Muscle layer of duodenum (tissue), 2 donors: ENCODE results near the gene PLEKHO2.
"Not testable (repeated sequence)": the region's sequence is repeated elsewhere in the genome, so short reads cannot be mapped to it uniquely, and the experiment has no call there.

Experiments
- H3K27ac ChIP-seq: one replicate; pipeline ENCODE4 v1.7.0; 2013; ENCODE audit warnings: mild to moderate bottlenecking, low read length
- H3K27me3 ChIP-seq: one replicate; pipeline ENCODE4 v1.7.0; 2013; ENCODE audit warnings: low read depth, mild to moderate bottlenecking, control low read depth, low read length
- H3K36me3 ChIP-seq, 2 donors: one replicate each; pipeline ENCODE4 v1.7.0; 2013; ENCODE audit warnings: low read length in 2 of 2, control low read depth in 1 of 2, mild to moderate bottlenecking in 1 of 2; ENCODE audit not compliant: insufficient read depth in 2 of 2, control insufficient read depth in 1 of 2
- H3K4me1 ChIP-seq, 2 donors: one replicate each; pipeline ENCODE4 v1.7.0; 2013; ENCODE audit warnings: low read length in 2 of 2, mild to moderate bottlenecking in 2 of 2, control low read depth in 1 of 2, moderate library complexity in 1 of 2; ENCODE audit not compliant: insufficient read depth in 2 of 2, control insufficient read depth in 1 of 2
- H3K4me3 ChIP-seq, 2 donors: one replicate each; pipeline ENCODE4 v1.7.0; 2013; ENCODE audit warnings: low read length in 2 of 2, low read depth in 1 of 2, mild to moderate bottlenecking in 1 of 2
- H3K9me3 ChIP-seq, 2 donors: one replicate each; pipeline ENCODE4 v1.7.0; 2013; ENCODE audit warnings: low read length in 2 of 2, control low read depth in 1 of 2, mild to moderate bottlenecking in 1 of 2; ENCODE audit not compliant: control insufficient read depth in 1 of 2
- donor health status: healthy.

PLEKHO2 gene, protein sequence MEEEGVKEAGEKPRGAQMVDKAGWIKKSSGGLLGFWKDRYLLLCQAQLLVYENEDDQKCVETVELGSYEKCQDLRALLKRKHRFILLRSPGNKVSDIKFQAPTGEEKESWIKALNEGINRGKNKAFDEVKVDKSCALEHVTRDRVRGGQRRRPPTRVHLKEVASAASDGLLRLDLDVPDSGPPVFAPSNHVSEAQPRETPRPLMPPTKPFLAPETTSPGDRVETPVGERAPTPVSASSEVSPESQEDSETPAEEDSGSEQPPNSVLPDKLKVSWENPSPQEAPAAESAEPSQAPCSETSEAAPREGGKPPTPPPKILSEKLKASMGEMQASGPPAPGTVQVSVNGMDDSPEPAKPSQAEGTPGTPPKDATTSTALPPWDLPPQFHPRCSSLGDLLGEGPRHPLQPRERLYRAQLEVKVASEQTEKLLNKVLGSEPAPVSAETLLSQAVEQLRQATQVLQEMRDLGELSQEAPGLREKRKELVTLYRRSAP

GRCh38 chr15:64841344-64842095 lies at the start of gene PLEKHO2:
Gene PLEKHO2, plus strand, starts transcription at chr15:64841915. Its CDS starts 102 bp downstream, at chr15:64842017.
- Histone ChIP-seq H3K27ac (peak within 1 kb of the TSS; percentile 92), H3K4me1 (peaks cover 7 to 39% of the 10 kb centered on the region in 2 donors), H3K36me3 (no peaks in the 10 kb centered on the region), H3K9me3 (no peaks in the 10 kb centered on the region), H3K27me3 (no peaks in the 10 kb centered on the region), H3K4me3 (peak within 1 kb of the TSS; percentile 75 to 92)

- H3K27me3 ChIP-seq = no peaks in the 10 kb centered on the region
- no peak overlapping the region for H3K27ac ChIP-seq
- no peaks in the 10 kb centered on the region for H3K4me1 ChIP-seq
- H3K9me3 ChIP-seq = no peaks in the 10 kb centered on the region
- H3K36me3 ChIP-seq = no peaks in the 10 kb centered on the region
- no peak overlapping the region for H3K4me3 ChIP-seq
Measured at GRCh38 chr15:64792282-64792681, 49.4 kb upstream of the PLEKHO2 start.

DNA sequence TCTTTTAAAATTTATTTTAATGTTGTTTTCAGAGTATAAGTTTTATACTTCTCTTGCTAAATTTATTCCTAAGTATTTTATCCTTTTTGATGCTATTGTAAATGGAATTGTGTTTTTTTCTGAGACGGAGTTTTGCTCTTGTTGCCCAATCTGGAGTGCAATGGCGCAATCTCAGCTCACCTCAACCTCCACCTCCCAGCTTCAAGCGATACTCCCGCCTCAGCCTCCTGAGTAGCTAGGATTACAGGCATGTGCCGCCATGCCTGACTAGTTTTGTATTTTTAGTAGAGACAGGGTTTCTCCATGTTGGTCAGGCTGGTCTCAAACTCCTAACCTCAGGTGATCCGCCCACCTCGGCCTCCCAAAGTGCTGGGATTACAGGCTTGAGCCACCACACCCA lies 46.4 kb upstream of the PLEKHO2 start:
- H3K27me3 ChIP-seq, H3K4me3 ChIP-seq, H3K27ac ChIP-seq: not testable (repeated sequence)

DNA sequence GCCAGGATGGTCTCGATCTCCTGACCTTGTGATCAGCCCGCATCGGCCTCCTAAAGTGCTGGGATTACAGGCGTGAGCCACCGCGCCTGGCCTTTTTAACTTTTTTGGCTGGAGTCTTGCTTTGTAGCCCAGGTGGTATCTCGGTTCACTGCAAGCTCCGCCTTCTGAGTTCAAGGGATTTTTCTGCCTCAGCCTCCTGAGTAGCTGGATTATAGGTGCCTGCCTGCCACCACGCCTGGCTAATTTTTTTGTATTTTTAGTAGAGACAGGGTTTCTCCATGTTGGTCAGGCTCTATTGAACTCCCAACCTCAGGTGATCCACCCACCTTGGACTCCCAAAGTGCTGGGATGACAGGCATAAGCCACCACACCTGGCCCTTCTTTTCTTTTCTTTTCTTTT lies 45.8 kb upstream of the PLEKHO2 start:
- H3K27me3 ChIP-seq, H3K27ac ChIP-seq, H3K36me3 ChIP-seq, H3K9me3 ChIP-seq, H3K4me3 ChIP-seq, H3K4me1 ChIP-seq: not testable (repeated sequence)

More for the DNA sequence above, 46.4 kb upstream of the PLEKHO2 start:
- not testable (repeated sequence) for H3K36me3 ChIP-seq, H3K9me3 ChIP-seq, H3K4me1 ChIP-seq

DNA sequence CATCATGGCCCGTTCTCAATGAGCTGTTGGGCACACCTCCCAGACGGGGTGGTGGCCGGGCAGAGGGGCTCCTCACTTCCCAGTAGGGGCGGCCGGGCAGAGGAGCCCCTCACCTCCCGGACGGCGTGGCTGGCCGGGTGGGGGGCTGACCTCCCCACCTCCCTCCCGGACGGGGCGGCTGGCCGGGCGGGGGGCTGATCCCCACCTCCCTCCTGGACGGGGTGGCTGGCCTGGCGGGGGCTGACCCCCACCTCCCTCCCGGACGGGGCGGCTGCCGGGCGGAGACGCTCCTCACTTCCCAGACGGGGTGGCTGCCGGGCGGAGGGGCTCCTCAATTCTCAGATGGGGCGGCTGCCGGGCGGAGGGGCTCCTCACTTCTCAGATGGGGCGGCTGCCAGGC lies 42.8 kb upstream of the PLEKHO2 start:
- H3K4me1 ChIP-seq, H3K4me3 ChIP-seq, H3K36me3 ChIP-seq, H3K9me3 ChIP-seq, H3K27me3 ChIP-seq, H3K27ac ChIP-seq: not testable (repeated sequence)

DNA sequence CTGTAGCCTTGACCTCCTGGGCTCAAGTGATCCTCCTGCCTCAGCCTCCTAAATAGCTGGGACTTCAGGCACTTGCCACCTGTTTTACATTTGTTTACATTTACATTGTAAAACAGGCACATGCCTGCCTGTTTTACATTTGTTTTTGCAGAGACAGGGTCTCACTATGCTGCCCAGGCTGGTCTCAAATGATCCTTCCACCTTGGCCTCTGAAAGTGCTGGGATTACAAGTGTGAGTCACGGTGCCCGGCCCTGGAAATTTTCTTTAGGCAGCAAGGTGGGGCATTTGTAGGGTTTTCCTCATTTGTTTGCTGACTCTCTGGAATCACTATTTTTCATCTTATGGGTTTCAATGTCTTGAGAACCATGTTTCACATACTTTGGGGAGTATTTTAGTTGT lies 41.2 kb upstream of the PLEKHO2 start:
- Histone ChIP-seq H3K4me3 (no peak overlapping the region), H3K27me3 (no peaks in the 10 kb centered on the region), H3K9me3 (no peaks in the 10 kb centered on the region), H3K27ac (no peak overlapping the region), H3K36me3 (no peaks in the 10 kb centered on the region), H3K4me1 (peaks cover 0 to 10% of the 10 kb centered on the region in 2 donors)

DNA sequence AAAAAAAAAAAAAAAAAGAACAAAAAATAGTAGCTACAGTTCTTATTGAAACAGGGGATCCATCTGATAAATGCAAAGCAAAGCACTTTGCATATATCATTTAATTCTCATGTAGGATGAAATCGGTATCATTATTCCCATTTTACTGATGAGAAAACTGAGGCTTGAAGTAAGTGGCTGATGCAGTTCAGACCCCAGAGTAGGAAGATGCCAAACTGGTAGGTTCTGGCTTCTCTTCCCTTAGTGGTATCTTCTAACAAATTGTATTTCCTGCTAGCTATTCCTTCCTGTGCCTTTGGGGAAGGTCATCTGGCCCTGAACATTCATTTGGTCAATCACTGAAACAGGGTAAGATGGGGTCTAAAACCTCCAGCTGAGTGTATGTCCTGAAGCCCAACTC lies 38.2 kb upstream of the PLEKHO2 start:
- peaks cover 0 to 22% of the 10 kb centered on the region in 2 donors for H3K4me1 ChIP-seq
- no peaks in the 10 kb centered on the region for H3K36me3 ChIP-seq
- no peak overlapping the region for H3K27ac ChIP-seq
- no peak overlapping the region for H3K4me3 ChIP-seq
- H3K9me3 ChIP-seq = no peaks in the 10 kb centered on the region
- no peaks in the 10 kb centered on the region for H3K27me3 ChIP-seq

DNA sequence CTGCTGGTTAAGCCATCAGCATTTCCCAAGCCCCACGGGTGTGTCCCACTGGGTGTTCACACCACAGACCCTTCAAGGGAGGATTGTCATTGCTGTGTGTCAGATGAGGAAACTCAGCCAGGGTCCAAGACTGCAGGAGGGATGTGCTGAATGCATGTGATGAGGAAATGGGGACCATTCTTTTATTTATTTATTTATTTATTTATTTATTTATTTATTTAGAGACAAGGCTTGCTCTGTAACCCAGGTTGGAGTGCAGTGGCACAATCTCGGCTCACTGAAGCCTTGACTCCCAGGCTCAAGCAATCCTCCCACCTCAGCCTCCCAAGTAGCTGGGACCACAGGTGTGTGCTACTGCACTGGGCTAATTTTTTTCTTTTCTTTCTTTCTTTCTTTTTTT lies 37.1 kb upstream of the PLEKHO2 start:
- Histone ChIP-seq H3K9me3 (no peaks in the 10 kb centered on the region), H3K4me3 (no peak overlapping the region), H3K27ac (no peak overlapping the region), H3K36me3 (no peaks in the 10 kb centered on the region), H3K27me3 (no peaks in the 10 kb centered on the region), H3K4me1 (peaks cover 0 to 25% of the 10 kb centered on the region in 2 donors)

GRCh38 chr15:64806509-64806908 lies 35.2 kb upstream of the PLEKHO2 start:
- no peak overlapping the region for H3K4me3 ChIP-seq
- peaks cover 0 to 35% of the 10 kb centered on the region in 2 donors for H3K4me1 ChIP-seq
- no peaks in the 10 kb centered on the region for H3K27me3 ChIP-seq
- H3K27ac ChIP-seq = peak overlapping the region; percentile 39
- no peaks in the 10 kb centered on the region for H3K9me3 ChIP-seq
- no peaks in the 10 kb centered on the region for H3K36me3 ChIP-seq

GRCh38 chr15:64807051-64807749 lies 34.5 kb upstream of the PLEKHO2 start:
- no peaks in the 10 kb centered on the region for H3K27me3 ChIP-seq
- peaks cover 0 to 32% of the 10 kb centered on the region in 2 donors for H3K4me1 ChIP-seq
- H3K36me3 ChIP-seq = no peaks in the 10 kb centered on the region
- H3K9me3 ChIP-seq = no peaks in the 10 kb centered on the region
- H3K4me3 ChIP-seq = peak overlapping the region in 1 of 2 donors; percentile 32
- peak overlapping the region; percentile 39 for H3K27ac ChIP-seq

- Histone ChIP-seq H3K27ac (peak overlapping the region; percentile 31), H3K4me3 (peak overlapping the region in 1 of 2 donors; percentile 32), H3K4me1 (peaks cover 0 to 26% of the 10 kb centered on the region in 2 donors), H3K36me3 (no peaks in the 10 kb centered on the region), H3K27me3 (no peaks in the 10 kb centered on the region), H3K9me3 (no peaks in the 10 kb centered on the region)
Measured at GRCh38 chr15:64807751-64808222, 33.9 kb upstream of the PLEKHO2 start.
